ENCODE results near the gene KAZN.

DNA sequence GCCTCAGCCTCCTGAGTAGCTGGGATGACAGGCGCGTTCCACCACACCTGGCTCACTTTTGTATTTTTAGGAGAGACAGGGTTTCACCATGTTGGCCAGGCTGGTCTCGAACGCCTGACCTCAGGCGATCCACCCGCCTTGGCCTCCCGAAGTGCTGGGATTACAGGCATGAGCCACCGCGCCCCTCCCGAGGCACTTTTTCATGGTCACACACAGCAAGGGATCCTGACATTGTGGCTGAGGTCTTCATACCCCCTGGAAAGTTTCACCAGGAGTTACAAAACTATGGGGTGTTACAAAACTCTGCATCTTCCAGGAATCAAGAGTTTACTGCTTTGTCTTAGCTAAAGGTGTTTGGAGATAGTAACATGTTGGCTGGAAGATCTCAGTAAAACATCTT lies 320.8 kb downstream of the KAZN start:
- TF ChIP-seq POLR2A (IDR thresholded peaks at IDR 0.05): no peak
- TF ChIP-seq, protein P1, sequence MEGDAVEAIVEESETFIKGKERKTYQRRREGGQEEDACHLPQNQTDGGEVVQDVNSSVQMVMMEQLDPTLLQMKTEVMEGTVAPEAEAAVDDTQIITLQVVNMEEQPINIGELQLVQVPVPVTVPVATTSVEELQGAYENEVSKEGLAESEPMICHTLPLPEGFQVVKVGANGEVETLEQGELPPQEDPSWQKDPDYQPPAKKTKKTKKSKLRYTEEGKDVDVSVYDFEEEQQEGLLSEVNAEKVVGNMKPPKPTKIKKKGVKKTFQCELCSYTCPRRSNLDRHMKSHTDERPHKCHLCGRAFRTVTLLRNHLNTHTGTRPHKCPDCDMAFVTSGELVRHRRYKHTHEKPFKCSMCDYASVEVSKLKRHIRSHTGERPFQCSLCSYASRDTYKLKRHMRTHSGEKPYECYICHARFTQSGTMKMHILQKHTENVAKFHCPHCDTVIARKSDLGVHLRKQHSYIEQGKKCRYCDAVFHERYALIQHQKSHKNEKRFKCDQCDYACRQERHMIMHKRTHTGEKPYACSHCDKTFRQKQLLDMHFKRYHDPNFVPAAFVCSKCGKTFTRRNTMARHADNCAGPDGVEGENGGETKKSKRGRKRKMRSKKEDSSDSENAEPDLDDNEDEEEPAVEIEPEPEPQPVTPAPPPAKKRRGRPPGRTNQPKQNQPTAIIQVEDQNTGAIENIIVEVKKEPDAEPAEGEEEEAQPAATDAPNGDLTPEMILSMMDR (IDR thresholded peaks at IDR 0.05): no peak

Measured in body of pancreas (tissue), 4 donors.